Neuronal stem cell (in vitro differentiated cells): ENCODE data around the gene VCP.

Experiments
- DNase-seq: peaks from one replicate; pipeline ENCODE4 v3.0.0-alpha.2; 2013; ENCODE audit warnings: low spot score
- H2AFZ ChIP-seq: one replicate; pipeline ENCODE4 v1.6.1; 2013; ENCODE audit warnings: mild to moderate bottlenecking, low read length, inconsistent platforms
- H2AK5ac ChIP-seq: 2 replicates; pipeline ENCODE4 v1.6.1; 2013; ENCODE audit warnings: low read depth, mild to moderate bottlenecking, inconsistent platforms, low read length, moderate library complexity, mixed read lengths
- H2BK120ac ChIP-seq: 2 replicates; pipeline ENCODE4 v1.6.1; 2013; ENCODE audit warnings: low read depth, mild to moderate bottlenecking, inconsistent platforms, low read length, moderate library complexity, mixed read lengths
- H2BK12ac ChIP-seq: one replicate; pipeline ENCODE4 v1.6.1; 2013; ENCODE audit warnings: low read length, inconsistent platforms
- H2BK15ac ChIP-seq: 2 replicates; pipeline ENCODE4 v1.6.1; 2013; ENCODE audit warnings: mild to moderate bottlenecking, low read length, inconsistent platforms, mixed read lengths
- H2BK5ac ChIP-seq: one replicate; pipeline ENCODE4 v1.6.1; 2013; ENCODE audit warnings: inconsistent platforms, mild to moderate bottlenecking, low read length, moderate library complexity
- H3K14ac ChIP-seq: one replicate; pipeline ENCODE4 v1.6.1; 2013; ENCODE audit warnings: low read length, inconsistent platforms
- H3K18ac ChIP-seq: 2 replicates; pipeline ENCODE4 v1.6.1; 2013; ENCODE audit warnings: low read length, inconsistent platforms
- H3K23ac ChIP-seq: 2 replicates; pipeline ENCODE4 v1.6.1; 2013; ENCODE audit warnings: low read depth, mild to moderate bottlenecking, mixed read lengths, low read length, inconsistent platforms; ENCODE audit not compliant: poor library complexity
- H3K27ac ChIP-seq: replicated peaks from 3 replicates; pipeline ENCODE4 v1.5.1; 2013; ENCODE audit warnings: low read length, inconsistent platforms
- H3K27me3 ChIP-seq, 3 experiments: 2 replicates each; pipeline ENCODE4 v1.6.1; 2013; ENCODE audit warnings: low read length in 3 of 3, mild to moderate bottlenecking in 2 of 3, inconsistent platforms in 1 of 3, low read depth in 1 of 3, mixed read lengths in 1 of 3, moderate library complexity in 1 of 3; ENCODE audit not compliant: control insufficient read depth in 3 of 3, insufficient read depth in 3 of 3
- H3K36me3 ChIP-seq, 2 donors: replicated peaks in 1 of 2; 2 replicates each; pipeline ENCODE4 v1.6.1; 2013; ENCODE audit warnings: low read length in 2 of 2; ENCODE audit not compliant: control insufficient read depth in 2 of 2, insufficient read depth in 2 of 2
- H3K4ac ChIP-seq: 2 replicates; pipeline ENCODE4 v1.6.1; 2013; ENCODE audit warnings: inconsistent platforms, mild to moderate bottlenecking, low read length, moderate library complexity
- H3K4me1 ChIP-seq, 2 donors: 1 replicate in 1 of 2; 2 replicates in 1 of 2; pipeline ENCODE4 v1.6.1; 2013; ENCODE audit warnings: low read length in 2 of 2, low read depth in 1 of 2; ENCODE audit not compliant: control insufficient read depth in 2 of 2, insufficient read depth in 1 of 2
- H3K4me2 ChIP-seq: one replicate; pipeline ENCODE4 v1.6.1; 2013; ENCODE audit warnings: mild to moderate bottlenecking, low read length, inconsistent platforms; ENCODE audit not compliant: insufficient read depth, poor library complexity, severe bottlenecking
- H3K4me3 ChIP-seq, 2 donors: 2 replicates each; pipeline ENCODE4 v1.5.1; 2013; ENCODE audit warnings: low read length in 2 of 2, mild to moderate bottlenecking in 2 of 2, inconsistent platforms in 1 of 2, moderate library complexity in 1 of 2
- H3K79me1 ChIP-seq: one replicate; pipeline ENCODE4 v1.6.1; 2013; ENCODE audit warnings: low read depth, mild to moderate bottlenecking, inconsistent platforms, low read length, moderate library complexity
- H3K9ac ChIP-seq: one replicate; pipeline ENCODE4 v1.6.1; 2013; ENCODE audit warnings: mild to moderate bottlenecking, low read depth, low read length, inconsistent platforms; ENCODE audit not compliant: poor library complexity
- H3K9me3 ChIP-seq, 2 donors: replicated peaks in 1 of 2; 2 replicates each; pipeline versions ENCODE3 to v1.6.1; 2013; ENCODE audit warnings: low read length in 2 of 2, mild to moderate bottlenecking in 2 of 2, inconsistent platforms in 1 of 2, low read depth in 1 of 2, mixed read lengths in 1 of 2, moderate library complexity in 1 of 2; ENCODE audit not compliant: control insufficient read depth in 2 of 2, insufficient read depth in 1 of 2
- H4K8ac ChIP-seq: one replicate; pipeline ENCODE4 v1.6.1; 2013; ENCODE audit warnings: low read depth, mild to moderate bottlenecking, inconsistent platforms, low read length, moderate library complexity
- H4K91ac ChIP-seq: one replicate; pipeline ENCODE4 v1.6.1; 2013; ENCODE audit warnings: low read length, low read depth, mild to moderate bottlenecking, inconsistent platforms; ENCODE audit not compliant: poor library complexity
- WGBS, 2 donors: extraction: QIAGEN DNeasy Blood & Tissue Kit; methylation state at CpG; one replicate each; pipeline ENCODE4 v1.1.7; 2013; ENCODE audit warnings: missing lambda C conversion rate in 2 of 2, mixed read lengths in 1 of 2; ENCODE audit not compliant: insufficient read length in 2 of 2, insufficient replicate concordance in 1 of 2; ENCODE audit errors: extremely low coverage in 2 of 2; 5-methylcytosine and 5-hydroxymethylcytosine counted together

Gene VCP

DNA sequence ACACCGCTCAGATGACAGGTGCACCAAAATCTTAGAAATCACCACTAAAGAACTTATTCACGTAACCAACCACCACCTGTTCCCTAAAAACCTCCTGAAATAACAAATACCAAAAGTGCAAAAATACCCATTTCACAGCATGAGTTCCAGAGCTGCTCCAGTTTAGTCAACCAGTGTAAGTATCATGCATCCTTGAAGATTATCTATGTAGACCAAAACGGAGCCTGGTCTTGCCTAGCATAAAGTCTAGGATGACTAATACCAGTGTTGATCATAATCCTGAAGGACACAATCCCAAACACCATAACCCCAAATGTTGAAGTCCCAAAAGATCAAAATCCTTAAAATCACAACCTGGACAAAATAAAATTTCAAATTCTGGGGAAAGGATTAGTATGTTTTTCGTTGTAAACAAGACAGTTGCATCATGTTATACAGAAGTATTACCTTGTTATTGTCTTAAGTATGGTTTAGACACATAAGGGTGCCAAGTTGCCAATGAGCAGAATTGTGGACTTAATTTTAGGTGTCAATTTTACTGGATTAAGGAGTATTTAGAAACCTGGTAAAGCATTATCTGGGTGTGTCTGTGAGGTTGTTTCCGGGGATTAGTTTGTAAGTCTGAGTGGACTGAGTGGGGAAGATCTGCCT lies 18.1 kb downstream of the VCP start:
- Histone ChIP-seq H4K91ac (no peak overlapping the region), H3K4me1 (no peaks in the 10 kb centered on the region), H3K4me3 (no peak overlapping the region), H3K9ac (no peak overlapping the region), H4K8ac (no peak overlapping the region), H3K18ac (no peak overlapping the region), H2BK15ac (no peak overlapping the region), H2BK12ac (no peak overlapping the region), H2BK5ac (no peak overlapping the region), H3K4me2 (no peak overlapping the region), H3K14ac (no peak overlapping the region), H3K23ac (no peak overlapping the region), H3K27ac (no peak overlapping the region), H3K4ac (no peak overlapping the region), H3K79me1 (no peaks in the 10 kb centered on the region), H2AK5ac (no peak overlapping the region), H2AFZ (no peak overlapping the region), H3K36me3 (peaks cover 40 to 98% of the 10 kb centered on the region in 2 donors), H3K27me3 (no peaks in the 10 kb centered on the region), H3K9me3 (peaks cover 0 to 3% of the 10 kb centered on the region in 2 donors), H2BK120ac (no peak overlapping the region)
- DNase-seq = no peak
- WGBS, 2 donors = no CpG with 5 or more reads among the region's 5 CpGs

DNA sequence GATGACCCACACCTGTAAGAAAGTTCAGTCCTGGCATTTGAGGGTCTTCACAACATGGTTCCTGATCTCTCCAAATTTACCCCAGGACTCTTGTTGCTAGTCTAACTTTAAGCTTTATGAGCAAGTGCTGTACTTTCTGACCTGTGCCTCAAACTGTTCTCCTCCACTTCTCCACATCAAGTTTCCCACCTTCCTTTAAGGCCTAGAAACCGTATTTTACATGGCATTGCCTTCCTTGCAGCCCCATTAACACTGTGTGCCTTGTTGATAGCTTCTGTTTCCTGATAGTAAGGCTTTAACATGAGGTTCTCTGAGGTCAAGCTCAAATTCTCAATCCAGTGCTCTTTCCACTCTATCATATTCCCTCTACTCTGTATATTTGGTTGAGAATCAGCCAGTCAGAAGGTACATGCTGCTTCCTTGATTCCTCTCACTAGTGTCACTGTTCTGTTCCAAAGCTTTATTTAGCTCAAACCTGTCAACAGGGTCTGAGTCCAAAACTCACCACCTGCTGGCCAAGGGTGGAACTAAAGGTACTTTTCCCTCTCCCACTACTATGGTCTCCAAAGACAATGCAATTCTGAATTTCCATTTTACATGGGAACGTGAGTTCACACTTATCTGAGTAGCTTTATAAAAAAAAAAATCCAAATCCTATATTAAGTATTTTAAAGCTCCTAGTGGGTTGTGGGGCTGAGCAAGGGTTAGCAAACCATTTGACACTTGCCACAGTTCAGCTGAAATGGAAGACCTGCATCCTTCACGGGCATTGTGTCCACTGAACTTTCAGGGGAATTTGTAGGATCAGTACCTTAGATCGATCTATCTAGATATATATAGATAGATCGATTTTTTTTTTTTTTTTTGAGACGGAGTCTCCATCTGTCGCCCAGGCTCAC lies 21.1 kb downstream of the VCP start:
- no CpG with 5 or more reads among the region's 7 CpGs for WGBS, 2 donors
- no peak overlapping the region for H4K91ac ChIP-seq
- H3K36me3 ChIP-seq = peaks cover 15 to 84% of the 10 kb centered on the region in 2 donors
- H3K14ac ChIP-seq = no peak overlapping the region
- H3K4me3 ChIP-seq = no peak overlapping the region
- peak; percentile 41 for DNase-seq
- H2AK5ac ChIP-seq = no peak overlapping the region
- H4K8ac ChIP-seq = no peak overlapping the region
- no peaks in the 10 kb centered on the region for H3K27me3 ChIP-seq
- H3K9ac ChIP-seq = no peak overlapping the region
- H3K4me1 ChIP-seq = no peaks in the 10 kb centered on the region
- peaks cover 0 to 2% of the 10 kb centered on the region in 2 donors for H3K9me3 ChIP-seq
- H3K27ac ChIP-seq = no peak overlapping the region
- H2BK15ac ChIP-seq = no peak overlapping the region
- no peak overlapping the region for H3K18ac ChIP-seq
- no peak overlapping the region for H2BK12ac ChIP-seq
- H2AFZ ChIP-seq = no peak overlapping the region
- no peaks in the 10 kb centered on the region for H3K79me1 ChIP-seq
- H3K23ac ChIP-seq = no peak overlapping the region
- no peak overlapping the region for H3K4ac ChIP-seq
- no peak overlapping the region for H2BK5ac ChIP-seq
- H3K4me2 ChIP-seq = no peak overlapping the region
- H2BK120ac ChIP-seq = no peak overlapping the region

DNA sequence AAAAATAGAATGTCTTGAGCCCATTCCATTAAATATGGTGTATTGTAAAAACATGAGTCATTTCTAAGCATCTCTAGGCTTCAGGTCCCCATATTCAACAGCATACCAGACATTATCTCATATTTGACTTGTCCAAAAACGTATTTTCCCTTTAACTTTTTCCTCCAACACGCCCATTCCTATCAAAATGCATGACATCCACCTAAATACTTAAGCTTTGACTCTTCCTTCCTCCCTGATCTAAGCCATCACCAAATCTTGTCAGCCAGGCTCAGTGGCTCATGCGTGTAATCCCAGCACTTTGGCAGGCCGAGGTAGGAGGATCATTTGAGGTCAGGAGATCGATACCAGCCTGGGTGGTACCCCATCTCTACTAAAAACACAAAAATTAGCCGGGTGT lies 23.9 kb downstream of the VCP start:
- no peak overlapping the region for H3K4me3 ChIP-seq
- no peaks in the 10 kb centered on the region for H3K9me3 ChIP-seq
- no peak for DNase-seq
- H2AFZ ChIP-seq = no peak overlapping the region
- H3K4ac ChIP-seq = no peak overlapping the region
- H3K4me2 ChIP-seq = no peak overlapping the region
- no peak overlapping the region for H2BK15ac ChIP-seq
- H3K18ac ChIP-seq = no peak overlapping the region
- no peak overlapping the region for H4K8ac ChIP-seq
- no peak overlapping the region for H2AK5ac ChIP-seq
- no peaks in the 10 kb centered on the region for H3K79me1 ChIP-seq
- H4K91ac ChIP-seq = no peak overlapping the region
- H3K9ac ChIP-seq = no peak overlapping the region
- H3K14ac ChIP-seq = no peak overlapping the region
- peaks cover 0 to 5% of the 10 kb centered on the region in 2 donors for H3K4me1 ChIP-seq
- WGBS, 2 donors = 100% methylated on average over 2 of the region's 6 CpGs
- H2BK120ac ChIP-seq = no peak overlapping the region
- H2BK5ac ChIP-seq = no peak overlapping the region
- no peak overlapping the region for H3K27ac ChIP-seq
- H3K27me3 ChIP-seq = no peaks in the 10 kb centered on the region
- H3K23ac ChIP-seq = no peak overlapping the region
- no peak overlapping the region for H2BK12ac ChIP-seq
- peaks cover 7 to 68% of the 10 kb centered on the region in 2 donors for H3K36me3 ChIP-seq

DNA sequence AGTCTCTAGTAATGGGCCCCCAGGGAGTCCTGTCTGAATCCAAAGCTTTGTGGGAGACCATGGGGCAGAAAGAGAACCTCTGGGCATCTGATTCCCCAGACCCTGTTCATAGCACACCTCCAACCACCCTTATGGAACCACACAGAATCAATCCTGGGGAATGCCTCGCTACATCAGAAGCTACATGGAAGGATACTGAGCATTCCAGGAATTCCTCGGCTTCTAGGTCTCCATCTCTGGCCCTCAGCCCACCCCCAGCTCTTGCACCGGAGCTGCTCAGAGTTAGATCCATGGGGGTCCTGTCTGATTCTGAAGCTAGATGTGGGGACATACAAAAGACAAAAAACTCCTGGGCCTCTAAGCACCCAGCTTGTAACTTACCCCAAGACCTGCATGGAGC lies 28.4 kb downstream of the VCP start:
- Histone ChIP-seq H3K27ac (no peak overlapping the region), H3K18ac (no peak overlapping the region), H2BK120ac (no peak overlapping the region), H3K23ac (no peak overlapping the region), H3K4me3 (no peak overlapping the region), H4K8ac (no peak overlapping the region), H3K36me3 (peaks cover 1 to 43% of the 10 kb centered on the region in 2 donors), H2AFZ (no peak overlapping the region), H3K79me1 (no peaks in the 10 kb centered on the region), H2BK5ac (no peak overlapping the region), H3K4me2 (no peak overlapping the region), H3K9ac (no peak overlapping the region), H3K27me3 (no peaks in the 10 kb centered on the region), H2AK5ac (no peak overlapping the region), H3K4ac (no peak overlapping the region), H2BK15ac (no peak overlapping the region), H3K14ac (no peak overlapping the region), H2BK12ac (no peak overlapping the region), H3K4me1 (peaks cover 0 to 5% of the 10 kb centered on the region in 2 donors), H4K91ac (no peak overlapping the region), H3K9me3 (no peaks in the 10 kb centered on the region)
- no CpG with 5 or more reads among the region's 3 CpGs for WGBS, 2 donors
- no peak for DNase-seq
